Measurements from ENCODE around the gene MUC4. TPM values are rescaled to one million over a fixed set of nuclear protein-coding genes. Genes with fewer than 3 reads are reported as not detected.

The MUC4 gene
- total and polyA plus RNA-seq, 2 of the 4 experiments (the other 2 are of a cell fraction): not detected

GRCh38 chr3:195820901-195821300 is 9.2 kb upstream of the MUC4 start:
- in situ Hi-C loops (cut with MboI; ENCODE audit: low sequenced_read_pairs): no loop called here

More at GRCh38 chr3:195820901-195821300, 9.2 kb upstream of the MUC4 start:
- Histone ChIP-seq H3K4me3 (ENCODE audit: insufficient read depth, low read depth, low read length) (no peak overlapping the region), H3K36me3 (ENCODE audit: control insufficient read depth, insufficient read depth, low read length) (no peaks in the 10 kb centered on the region), H3K79me1 (ENCODE audit: low read depth in 1 of 2, low read length in 2 of 2) (no peaks in the 10 kb centered on the region), H2BK120ac (ENCODE audit: low read depth, low read length) (no peak overlapping the region), H3K9ac (ENCODE audit: low read depth, low read length) (no peak overlapping the region), H3K4me2 (ENCODE audit: low read depth, low read length) (no peak overlapping the region), H3K4me1 (ENCODE audit: control insufficient read depth, insufficient read depth, low read length) (no peaks in the 10 kb centered on the region), H3K9me1 (ENCODE audit: insufficient read depth, low read length) (no peaks in the 10 kb centered on the region), H4K20me1 (ENCODE audit: insufficient read depth, low read length) (no peaks in the 10 kb centered on the region), H3K23ac (ENCODE audit: low read depth, low read length) (no peak overlapping the region), H3K56ac (ENCODE audit: extremely low read depth, insufficient read depth, low read length) (no peak overlapping the region), H3K4ac (ENCODE audit: low read depth, low read length) (no peak overlapping the region), H3K18ac (ENCODE audit: low read depth, low read length) (no peak overlapping the region), H3K27ac (ENCODE audit: insufficient read depth, low read length) (no peak overlapping the region), H2BK15ac (ENCODE audit: low read depth, low read length) (no peak overlapping the region), H3K14ac (replicated peaks; ENCODE audit: low read depth, low read length) (no peak overlapping the region), H3K9me3 (ENCODE audit: control insufficient read depth, insufficient read depth, low read length) (no peaks in the 10 kb centered on the region), H2AK9ac (replicated peaks; ENCODE audit: low read depth, low read length, poor library complexity) (no peak overlapping the region), H4K8ac (ENCODE audit: low read depth in 2 of 2, low read length in 2 of 2) (no peak overlapping the region), H2BK5ac (ENCODE audit: low read depth, low read length, poor library complexity, severe bottlenecking) (no peak overlapping the region), H4K5ac (ENCODE audit: low read depth, low read length) (no peak overlapping the region), H4K91ac (ENCODE audit: insufficient read depth, low read depth, low read length) (no peak overlapping the region), H3K27me3 (ENCODE audit: control insufficient read depth, insufficient read depth, low read length) (peaks cover 31% of the 10 kb centered on the region), H2BK20ac (ENCODE audit: low read depth, low read length) (no peak overlapping the region), H2AK5ac (ENCODE audit: low read depth, low read length) (no peak overlapping the region), H2AFZ (replicated peaks; ENCODE audit: low read length, poor library complexity) (no peak overlapping the region)
- intact Hi-C loops (cut with micrococcal nuclease) (no loop called here), dilution Hi-C loops (cut with HindIII; ENCODE audit: low sequenced_read_pairs, unreplicated experiment) (no loop called here)
- 69% methylated on average over 3 of the region's 5 CpGs; no CpG with 5 or more reads in 1 of the 2 experiments for WGBS, 2 experiments (ENCODE audit: extremely low coverage in 2 of 2, insufficient read length in 1 of 2)
- ChIA-PET POLR2A (ENCODE audit: unreplicated experiment) (no interaction called here), CTCF (no interaction called here)
- TF ChIP-seq FOS (IDR thresholded peaks at IDR 0.05; ENCODE audit: low read depth, low read length) (no peak), POLR2A (IDR thresholded peaks at IDR 0.05; ENCODE audit: low read depth, low read length) (no peak), MXI1 (IDR thresholded peaks at IDR 0.05; ENCODE audit: borderline replicate concordance, low read depth, low read length) (no peak), RFX5 (IDR thresholded peaks at IDR 0.05; ENCODE audit: low read depth, low read length) (no peak), NFE2L2 (IDR thresholded peaks at IDR 0.05; ENCODE audit: low read depth, low read length) (no peak), RAD21 (IDR thresholded peaks at IDR 0.05; ENCODE audit: low read length) (no peak), CEBPB (IDR thresholded peaks at IDR 0.05; ENCODE audit: low read depth, low read length) (no peak)
- ATAC-seq (ENCODE audit: low read depth) (no peak), DNase-seq (no peak)
- no TSS peak for BruUV-seq (replicated peaks)

Data from IMR-90 (cell line).